Stimulated activated CD4-positive, alpha-beta T cell treated with anti-CD3 and anti-CD28 coated beads, Interleukin-4, amount 100 ng/mL, for 24 hours (primary cell): ENCODE data around the gene ZNF729.
"Not testable (repeated sequence)": the region's sequence is repeated elsewhere in the genome, so short reads cannot be mapped to it uniquely, and the experiment has no call there.

Experiments used
- DNase-seq: peaks from one replicate; pipeline ENCODE4 v3.0.0-alpha.2; 2020

Gene ZNF729

DNA sequence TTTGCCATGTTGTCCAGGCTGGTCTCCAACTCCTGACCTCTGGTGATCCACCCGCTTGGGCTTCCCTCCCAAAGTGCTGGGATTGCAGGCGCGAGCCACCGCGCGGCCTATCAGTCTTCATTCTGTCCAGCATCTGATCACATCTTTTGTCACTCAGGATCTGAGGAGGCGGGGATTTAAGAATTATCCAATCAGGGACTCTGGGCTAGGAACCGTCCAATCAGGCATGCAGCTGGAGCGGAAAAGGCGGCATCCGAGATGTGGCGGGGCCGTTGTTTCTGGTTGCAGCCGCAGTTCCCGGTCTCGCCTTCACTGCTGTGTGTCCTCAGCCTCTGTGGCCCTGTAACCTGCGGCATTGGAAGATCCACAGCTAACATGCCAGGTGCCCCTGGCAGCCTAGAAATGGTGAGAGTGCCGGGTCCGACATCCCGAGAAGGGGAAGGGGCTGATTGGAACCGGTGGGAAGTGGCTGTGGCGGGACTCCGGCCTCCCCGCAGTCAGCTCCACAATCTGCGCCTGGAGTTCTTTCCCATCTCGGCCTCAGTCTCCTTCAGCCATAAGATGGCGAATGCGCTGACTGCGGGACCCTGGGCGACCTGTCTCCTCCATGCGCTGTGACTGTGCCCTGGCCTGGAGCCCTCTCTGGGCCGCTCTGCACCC, at the start of gene ZNF729:
Gene ZNF729 (plus strand): TSS at position 291 of the 660 bp plus-strand sequence. CDS start 85 bp downstream, at position 376.
- DNase-seq: no peak

DNA sequence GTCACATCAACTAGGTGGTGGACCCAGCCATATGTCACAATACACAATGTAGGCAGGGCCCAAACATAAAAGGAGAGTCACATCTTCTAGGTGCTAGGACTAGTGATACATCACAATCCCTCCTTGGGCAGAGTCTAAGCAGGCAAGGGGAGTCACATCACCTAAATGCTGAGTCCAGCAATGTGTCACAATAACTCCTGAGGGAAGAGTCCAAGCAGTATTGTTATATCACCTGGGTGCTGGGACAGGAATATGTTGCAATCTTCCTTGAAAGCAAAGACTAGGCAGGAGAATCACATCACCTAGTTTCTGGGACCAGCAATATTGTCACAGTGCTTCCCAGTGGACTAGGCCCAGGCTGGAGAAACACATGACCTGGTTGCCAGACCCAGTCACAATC, 29.4 kb upstream of the ZNF729 start:
- DNase-seq: no peak

DNA sequence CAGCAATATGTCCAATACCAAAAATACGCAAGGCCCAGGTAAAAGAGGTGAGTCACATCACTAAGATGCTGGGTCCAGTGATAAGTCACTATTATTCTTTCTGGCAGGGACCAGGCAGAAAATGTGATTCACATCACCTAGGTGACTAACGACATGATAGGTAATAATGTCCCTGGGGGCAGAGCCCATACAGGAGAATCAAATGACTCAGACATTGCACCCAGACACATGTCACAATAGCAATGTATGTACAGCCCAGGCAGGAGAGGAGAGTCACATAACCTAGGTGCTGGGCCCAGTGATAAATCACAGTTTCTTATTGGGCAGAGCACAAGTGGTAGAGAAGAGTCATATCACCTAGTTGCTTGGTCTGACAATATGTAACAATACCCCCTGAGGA, 28.9 kb upstream of the ZNF729 start:
- no peak for DNase-seq

DNA sequence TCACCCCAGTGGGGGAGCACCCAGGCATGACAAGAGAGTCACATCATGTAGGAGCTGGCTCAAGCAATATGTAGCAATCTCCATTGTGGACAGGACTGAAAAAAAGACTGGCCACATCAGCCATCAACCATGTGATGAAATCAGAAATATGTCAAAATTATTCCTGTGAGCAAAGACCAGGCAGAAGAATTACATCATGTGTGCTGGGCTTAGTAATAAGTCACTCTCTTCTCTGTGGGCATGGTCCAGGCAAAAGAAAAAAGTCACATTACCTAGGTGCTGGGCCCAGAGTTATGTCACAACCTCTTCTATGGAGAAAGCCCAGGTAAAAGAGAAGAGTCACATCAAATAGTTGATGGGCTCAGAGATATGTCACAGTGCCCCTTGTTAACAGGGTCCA, 28.3 kb upstream of the ZNF729 start:
- no peak for DNase-seq

DNA sequence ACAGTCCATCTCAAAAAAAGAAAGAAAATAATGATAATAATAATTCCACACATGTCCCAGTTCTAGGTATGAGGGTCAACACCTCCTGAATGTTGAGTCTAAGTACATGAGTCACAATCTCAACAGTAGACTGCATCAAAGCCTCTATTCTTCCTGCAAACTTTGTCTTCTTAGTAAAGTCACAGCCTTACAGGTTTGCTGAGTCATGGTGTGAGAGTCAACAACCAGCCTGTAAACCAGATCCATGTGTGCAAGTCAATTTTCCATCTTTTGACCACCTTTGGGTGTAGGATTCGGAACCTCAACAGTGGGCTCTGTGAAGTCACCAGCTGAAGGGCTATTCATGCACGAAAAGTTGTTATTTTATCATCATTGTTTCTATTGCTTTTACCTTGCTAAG, 25.7 kb upstream of the ZNF729 start:
- no peak for DNase-seq

DNA sequence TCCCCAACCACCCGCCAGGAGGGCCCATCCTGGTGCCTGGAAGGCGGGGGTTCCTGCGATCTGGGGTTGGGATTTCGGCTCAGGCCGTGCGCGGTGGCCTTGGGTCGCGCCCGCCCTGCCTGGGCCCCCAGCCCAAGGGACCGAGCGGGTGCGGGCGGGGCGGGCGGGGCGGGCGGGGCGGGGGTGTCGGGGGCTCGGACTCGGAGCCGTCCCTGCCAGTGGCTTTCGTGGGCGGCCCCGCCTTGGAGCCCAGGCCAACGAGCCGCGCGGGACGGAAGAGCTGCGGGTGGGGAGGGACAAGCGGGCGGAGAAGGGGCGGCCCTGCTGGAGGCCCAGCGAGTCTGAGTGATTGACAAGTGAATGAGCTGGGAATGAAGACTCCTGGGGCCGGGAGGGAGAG, 24.6 kb upstream of the ZNF729 start:
- no peak for DNase-seq

DNA sequence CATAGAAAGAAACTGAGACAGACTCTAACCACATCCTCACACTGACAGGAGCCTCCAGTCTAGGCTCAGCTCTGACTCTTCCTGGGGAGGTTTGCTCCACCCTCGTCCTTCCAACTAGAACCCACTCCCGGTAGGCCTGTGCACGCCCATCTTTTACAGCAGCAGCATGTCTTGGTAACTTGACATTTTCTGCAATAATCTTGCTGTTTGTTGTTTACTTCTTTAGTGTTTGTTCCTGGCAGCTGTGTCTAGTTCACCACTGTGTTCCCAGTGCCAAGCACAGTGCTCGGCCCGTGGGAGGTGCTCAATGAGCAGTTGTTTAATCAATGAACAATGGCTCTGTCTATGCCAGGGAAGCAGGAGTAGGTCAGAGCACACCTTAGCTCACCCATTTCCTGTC, 23.1 kb upstream of the ZNF729 start:
- DNase-seq: no peak

DNA sequence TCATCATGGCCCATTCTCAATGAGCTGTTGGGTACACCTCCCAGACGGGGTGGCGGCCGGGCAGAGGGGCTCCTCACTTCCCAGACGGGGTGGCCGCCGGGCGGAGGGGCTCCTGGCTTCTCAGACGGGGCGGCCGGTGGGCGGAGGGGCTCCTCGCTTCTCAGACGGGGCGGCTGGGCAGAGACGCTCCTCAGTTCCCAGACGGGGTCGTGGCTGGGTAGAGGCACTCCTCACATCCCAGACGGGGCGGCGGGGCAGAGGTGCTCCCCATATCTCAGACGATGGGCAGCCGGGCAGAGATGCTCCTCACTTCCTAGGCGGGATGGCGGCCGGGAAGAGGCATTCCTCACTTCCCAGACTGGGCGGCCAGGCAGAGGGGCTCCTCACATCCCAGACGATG, 35.3 kb downstream of the ZNF729 start:
- DNase-seq: not testable (repeated sequence)

DNA sequence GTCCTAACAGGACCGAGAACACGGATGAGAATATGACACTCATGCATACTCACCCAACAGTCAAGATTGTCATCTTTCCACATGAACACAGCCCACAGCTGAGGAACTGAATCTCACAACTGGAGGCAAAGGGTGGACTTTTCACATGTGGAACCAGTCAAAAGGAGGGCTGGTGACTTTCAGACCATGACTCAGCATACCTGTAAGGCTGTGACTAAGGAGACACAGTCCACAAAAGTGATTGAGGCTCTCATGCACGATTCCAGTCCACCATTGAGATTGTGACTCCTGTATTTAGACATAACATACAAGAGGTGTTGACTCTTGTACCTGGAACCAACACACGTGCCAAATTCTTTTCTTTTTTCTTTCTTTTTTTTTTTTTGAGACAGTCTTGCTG, 40.0 kb downstream of the ZNF729 start:
- no peak for DNase-seq

DNA sequence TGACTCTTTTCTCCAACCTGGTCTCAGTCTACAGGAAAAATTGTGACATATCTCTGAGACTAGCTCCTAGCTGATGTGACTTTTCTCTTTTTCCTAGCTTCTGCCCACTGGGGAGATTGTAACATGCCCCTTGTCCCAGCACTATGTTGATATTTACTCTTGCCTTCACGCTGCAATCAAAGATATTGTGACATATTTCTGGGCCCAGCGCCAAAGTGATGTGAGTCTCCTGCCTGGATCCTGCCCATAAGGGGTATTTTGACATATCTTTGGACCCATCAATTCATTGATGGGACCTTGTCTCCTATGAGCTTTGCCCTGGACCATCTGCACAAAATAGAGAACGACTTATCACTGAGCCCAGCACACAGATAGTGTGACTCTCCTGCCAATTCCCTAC, 41.1 kb downstream of the ZNF729 start:
- no peak for DNase-seq

DNA sequence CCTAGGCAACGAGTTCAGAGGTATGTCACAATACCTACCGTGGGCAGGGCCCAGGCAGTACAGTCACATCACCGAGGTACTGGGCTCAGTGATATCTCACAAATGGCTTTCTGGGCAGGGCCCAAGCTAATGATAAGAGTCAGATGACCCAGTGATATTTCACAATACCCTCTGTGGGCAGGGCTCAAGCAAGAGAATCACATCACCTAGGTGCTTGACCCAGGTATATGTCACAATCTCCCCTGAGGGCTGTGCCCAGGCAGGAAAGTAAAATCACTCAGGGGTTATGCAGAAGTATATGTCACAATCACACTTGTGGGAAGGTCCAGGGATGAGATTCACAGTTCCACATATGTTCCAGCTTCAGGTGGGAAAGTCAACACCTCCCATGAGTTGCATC, 45.3 kb downstream of the ZNF729 start:
- no peak for DNase-seq

DNA sequence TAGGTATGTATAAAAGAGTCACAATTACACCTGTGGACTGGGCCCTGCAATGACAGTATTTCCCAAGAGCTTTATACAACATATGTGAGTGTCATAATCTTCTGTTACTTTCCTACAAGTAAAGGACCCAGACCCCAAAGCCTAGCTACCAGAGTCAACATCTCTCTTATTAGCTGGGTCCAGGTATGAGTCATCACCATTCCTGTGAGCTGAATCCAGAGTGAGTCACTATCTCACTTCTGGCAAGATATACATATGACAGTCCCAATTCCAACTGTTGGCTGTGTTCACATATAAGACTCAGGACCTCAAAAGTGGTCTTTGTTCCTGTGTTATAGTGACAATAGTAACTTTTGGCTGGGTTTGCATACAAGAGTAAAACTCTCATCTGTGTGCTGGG, 46.7 kb downstream of the ZNF729 start:
- DNase-seq: no peak

DNA sequence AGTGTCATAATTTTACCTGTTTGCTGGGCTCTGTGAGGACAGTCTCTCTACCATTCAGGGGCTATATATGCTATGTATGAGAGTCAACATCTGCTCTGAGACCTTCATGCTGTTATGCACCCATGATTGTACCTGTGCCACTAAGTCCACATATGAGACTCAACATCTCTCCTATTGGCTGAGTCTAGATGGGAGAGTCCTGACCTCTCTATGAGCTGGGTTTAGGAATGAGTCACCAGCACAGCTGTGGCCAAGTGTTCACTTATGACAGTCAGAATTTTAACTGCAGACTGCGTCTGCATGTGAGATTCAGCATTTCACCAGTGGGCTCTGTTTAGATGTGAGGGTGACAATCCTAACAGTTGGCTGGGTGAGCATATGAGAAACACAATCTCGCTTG, 49.5 kb downstream of the ZNF729 start:
- no peak for DNase-seq

DNA sequence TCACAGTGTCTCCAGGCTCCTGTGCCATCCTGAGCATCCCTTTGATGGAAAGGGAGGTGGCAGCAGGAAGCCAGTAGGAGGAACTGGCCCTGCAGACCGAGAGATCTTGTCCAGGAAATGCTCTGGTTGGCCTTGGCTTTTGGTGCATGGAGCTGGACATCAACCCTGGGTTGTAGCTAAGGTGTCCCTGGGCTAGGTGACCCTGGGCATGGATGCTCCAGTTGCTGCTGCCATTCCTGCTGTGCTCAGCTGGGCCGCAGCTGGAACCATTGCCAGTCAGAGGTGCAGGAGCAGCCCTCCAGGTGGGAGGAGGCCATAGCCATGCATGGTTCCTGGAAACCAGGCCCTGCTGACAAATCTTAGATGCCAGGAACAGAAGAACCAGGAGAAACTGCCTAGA, 68.4 kb downstream of the ZNF729 start:
- DNase-seq: no peak
